ENCODE data around the gene CNEP1R1.

Gene CNEP1R1

DNA sequence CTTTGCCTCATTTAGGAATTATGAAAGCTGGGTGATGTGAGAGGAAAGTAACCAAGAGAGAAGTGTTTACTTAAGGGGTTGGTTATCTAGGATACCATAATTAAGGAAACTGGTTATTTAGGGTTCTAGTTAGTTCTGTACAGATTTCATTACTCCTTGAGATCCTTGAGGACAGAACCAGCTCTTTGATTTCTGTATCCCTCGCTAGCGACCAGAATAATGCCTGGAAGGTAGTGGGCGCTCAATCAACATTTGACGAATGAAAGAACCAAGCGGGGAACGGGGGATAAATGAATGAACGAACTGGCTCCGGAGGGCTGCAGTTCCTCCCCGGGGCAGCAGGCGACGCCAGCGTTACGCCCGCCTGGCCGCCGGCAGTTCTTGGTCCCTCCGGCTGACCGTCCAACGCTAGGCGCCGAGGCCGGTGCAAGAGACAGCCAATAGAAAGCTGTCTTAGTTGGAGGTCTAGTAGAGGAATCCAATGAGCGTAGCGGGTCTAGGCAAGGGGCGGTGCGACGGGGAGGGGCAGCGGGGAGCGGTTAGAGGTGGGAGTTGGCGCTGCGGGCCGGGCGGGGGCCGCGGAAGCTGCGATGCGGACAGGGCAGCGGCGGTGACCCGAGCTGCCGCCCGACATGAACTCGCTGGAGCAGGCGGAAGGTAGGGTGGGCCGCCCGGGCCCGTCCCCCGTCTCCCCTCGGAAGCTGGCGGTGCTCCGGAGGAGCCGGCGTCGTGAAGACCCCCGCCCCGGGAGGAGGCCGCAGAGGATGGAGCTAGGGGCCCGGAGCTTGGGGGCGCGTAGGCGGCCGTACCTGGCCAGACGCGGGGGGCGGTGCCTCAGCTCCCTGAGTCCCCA is at the start of gene CNEP1R1:
TSS of gene CNEP1R1 (plus strand) at position 542 of the 853 bp plus-strand sequence. CDS start at position 633, 91 bp downstream.
- peak; percentile 98 for DNase-seq (ENCODE audit: low spot score)
- TF ChIP-seq, protein P1, sequence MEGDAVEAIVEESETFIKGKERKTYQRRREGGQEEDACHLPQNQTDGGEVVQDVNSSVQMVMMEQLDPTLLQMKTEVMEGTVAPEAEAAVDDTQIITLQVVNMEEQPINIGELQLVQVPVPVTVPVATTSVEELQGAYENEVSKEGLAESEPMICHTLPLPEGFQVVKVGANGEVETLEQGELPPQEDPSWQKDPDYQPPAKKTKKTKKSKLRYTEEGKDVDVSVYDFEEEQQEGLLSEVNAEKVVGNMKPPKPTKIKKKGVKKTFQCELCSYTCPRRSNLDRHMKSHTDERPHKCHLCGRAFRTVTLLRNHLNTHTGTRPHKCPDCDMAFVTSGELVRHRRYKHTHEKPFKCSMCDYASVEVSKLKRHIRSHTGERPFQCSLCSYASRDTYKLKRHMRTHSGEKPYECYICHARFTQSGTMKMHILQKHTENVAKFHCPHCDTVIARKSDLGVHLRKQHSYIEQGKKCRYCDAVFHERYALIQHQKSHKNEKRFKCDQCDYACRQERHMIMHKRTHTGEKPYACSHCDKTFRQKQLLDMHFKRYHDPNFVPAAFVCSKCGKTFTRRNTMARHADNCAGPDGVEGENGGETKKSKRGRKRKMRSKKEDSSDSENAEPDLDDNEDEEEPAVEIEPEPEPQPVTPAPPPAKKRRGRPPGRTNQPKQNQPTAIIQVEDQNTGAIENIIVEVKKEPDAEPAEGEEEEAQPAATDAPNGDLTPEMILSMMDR (IDR thresholded peaks at IDR 0.05; ENCODE audit: extremely low read depth, missing control alignments): peak; percentile 100

- TF ChIP-seq, protein P1 (IDR thresholded peaks at IDR 0.05; ENCODE audit: extremely low read depth, missing control alignments): no peak
Measured at GRCh38 chr16:49977427-49977826, 47.6 kb upstream of the CNEP1R1 start.

DNA sequence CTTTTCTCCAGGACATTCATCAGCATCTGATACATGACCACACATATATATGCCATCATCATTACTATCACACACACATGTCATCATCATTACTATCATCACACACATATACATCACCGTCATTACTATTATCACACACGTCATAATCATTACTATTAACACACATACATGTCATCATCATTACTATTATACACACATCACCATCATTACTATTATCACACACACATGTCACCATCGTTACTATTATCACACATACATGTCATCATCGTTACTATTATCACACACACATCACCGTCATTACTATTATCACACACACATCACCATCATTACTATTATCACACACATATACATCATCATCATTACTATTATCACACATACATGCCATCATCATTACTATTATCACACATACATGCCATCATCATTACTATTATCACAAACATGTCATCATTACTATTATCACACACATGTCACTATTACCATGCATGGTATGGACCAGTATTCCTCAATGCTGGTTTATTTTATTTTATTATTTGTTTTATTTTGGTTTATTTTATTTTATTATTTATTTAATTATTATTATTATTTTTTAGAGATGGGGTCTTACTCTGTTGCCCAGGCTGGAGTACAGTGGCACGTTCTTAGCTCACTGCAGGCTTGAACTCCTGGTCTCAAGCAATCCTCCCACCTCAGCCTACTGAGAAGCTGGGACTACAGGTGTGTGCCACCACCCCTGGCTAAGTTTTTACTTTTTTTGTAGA is 46.3 kb upstream of the CNEP1R1 start:
- TF ChIP-seq, protein P1 (IDR thresholded peaks at IDR 0.05; ENCODE audit: extremely low read depth, missing control alignments): no peak

More at GRCh38 chr16:49977427-49977826, 47.6 kb upstream of the CNEP1R1 start:
- no peak for DNase-seq (ENCODE audit: low spot score)

GRCh38 chr16:49980166-49980565 is 44.9 kb upstream of the CNEP1R1 start:
- DNase-seq (ENCODE audit: low spot score): no peak
- TF ChIP-seq, protein P1 (IDR thresholded peaks at IDR 0.05; ENCODE audit: extremely low read depth, missing control alignments): no peak

More for the DNA sequence above, 46.3 kb upstream of the CNEP1R1 start:
- no peak for DNase-seq (ENCODE audit: low spot score)

DNA sequence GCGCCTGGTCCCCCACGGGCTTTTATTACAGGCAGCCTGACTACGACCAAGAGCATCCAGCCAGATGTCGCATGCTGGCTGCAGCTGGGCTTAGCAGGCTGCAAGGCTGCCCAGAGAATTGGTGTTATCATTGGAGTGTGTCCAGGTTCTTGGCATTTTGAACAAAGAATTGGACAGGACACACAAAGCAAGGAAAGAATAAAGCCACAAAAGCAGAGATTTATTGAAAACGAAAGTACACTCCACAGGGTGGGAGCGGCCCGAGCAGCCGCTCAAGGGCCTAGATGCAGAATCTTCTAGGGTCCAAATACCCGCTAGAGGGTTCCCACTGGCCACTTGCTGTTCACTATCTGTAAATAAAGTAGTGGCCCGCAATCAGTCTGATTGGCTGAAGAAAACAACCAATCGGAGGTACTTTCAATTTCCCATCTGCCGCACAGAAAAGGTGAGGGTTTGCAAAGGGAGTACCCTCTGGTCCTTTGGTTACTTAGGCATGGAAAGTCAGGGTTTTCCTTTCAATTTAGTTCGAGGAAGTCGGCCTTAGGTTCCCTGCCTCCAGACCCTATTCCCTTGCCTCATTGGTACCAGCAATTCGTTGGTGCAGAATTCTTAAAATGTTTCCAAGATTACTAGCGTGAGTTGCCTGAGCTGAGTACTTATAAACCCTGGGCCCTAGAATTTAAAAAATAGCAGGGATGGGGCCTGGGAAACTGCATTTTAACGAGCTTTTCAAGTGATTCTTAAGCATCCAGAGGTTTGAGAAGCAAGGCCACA is 38.5 kb upstream of the CNEP1R1 start:
- TF ChIP-seq, protein P1 (IDR thresholded peaks at IDR 0.05; ENCODE audit: extremely low read depth, missing control alignments): no peak
- DNase-seq (ENCODE audit: low spot score): no peak

DNA sequence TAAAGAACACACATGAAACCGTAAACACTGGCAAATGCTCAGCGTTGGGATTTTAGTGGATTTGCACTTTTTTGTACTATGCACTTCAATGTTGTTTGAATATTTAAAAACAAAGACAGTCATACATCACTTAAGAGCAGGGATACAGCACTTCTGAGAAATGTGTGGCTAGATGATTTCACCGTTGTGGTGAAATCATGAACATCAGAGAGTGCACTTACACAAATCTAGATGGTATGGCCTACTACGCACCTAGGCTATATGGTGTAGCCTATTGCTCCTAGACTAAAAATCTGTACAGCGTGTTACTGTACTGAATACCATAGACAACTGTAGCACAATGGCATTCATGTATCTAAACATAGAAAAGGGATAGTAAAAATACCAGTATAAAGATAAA is 37.6 kb upstream of the CNEP1R1 start:
- DNase-seq (ENCODE audit: low spot score): no peak
- TF ChIP-seq, protein P1 (IDR thresholded peaks at IDR 0.05; ENCODE audit: extremely low read depth, missing control alignments): no peak

Measured in GM20000 (cell line).